Liver (tissue), 3 donors: ENCODE measurements around the gene EP300.

Source experiments
- CTCF ChIP-seq: fragments of 150-350 bp; IDR thresholded peaks from 2 replicates; pipeline ENCODE4 v1.5.1; 2017; ENCODE audit warnings: improper control_type of control experiment, low read depth, low read length; ENCODE audit not compliant: missing input control
- FOXA1 ChIP-seq: IDR thresholded peaks from 2 replicates; pipeline ENCODE4 v1.6.1; 2016; ENCODE audit warnings: antibody characterized with exemption
- GABPA ChIP-seq, 2 donors: IDR thresholded peaks in 1 of 2; conservative IDR thresholded peaks in 1 of 2; 2 replicates each; pipeline ENCODE4 v1.6.1; 2016; ENCODE audit warnings: antibody characterized with exemption in 2 of 2, mild to moderate bottlenecking in 1 of 2, moderate library complexity in 1 of 2
- JUND ChIP-seq, 2 donors: IDR thresholded peaks; 2 replicates each; pipeline ENCODE4 v1.6.1; 2016; ENCODE audit warnings: antibody characterized with exemption in 2 of 2
- MAX ChIP-seq: IDR thresholded peaks from 2 replicates; pipeline ENCODE4 v1.6.1; 2016; ENCODE audit warnings: antibody characterized with exemption
- TAF1 ChIP-seq: conservative IDR thresholded peaks from 2 replicates; pipeline ENCODE4 v1.6.1; 2016; ENCODE audit warnings: antibody characterized with exemption, mild to moderate bottlenecking
- donor health status: healthy.
- donor health status: healthy.

- TF ChIP-seq GABPA (IDR thresholded peaks at IDR 0.05 in 1 of 2, conservative IDR thresholded peaks at IDR 0.05 in 1 of 2) (no peak), CTCF (no peak), JUND (IDR thresholded peaks at IDR 0.05) (no peak), FOXA1 (no peak), MAX (no peak), TAF1 (no peak)
Measured at GRCh38 chr22:41085842-41086241, 6.5 kb upstream of the EP300 start.
